ENCODE results near the gene MARK2. TPM values are rescaled to one million over a fixed set of nuclear protein-coding genes. Genes with fewer than 3 reads are reported as not detected.

MARK2 gene
- polyA plus RNA-seq, result 18.6 to 35.2 TPM (median 20.8 TPM) in 3 replicates
- polyA plus RNA-seq (2011; ENCODE audit: low read depth), result 27.1 TPM
- polyA plus RNA-seq (2011; cell fraction: cytosol; rRNA removed), result 24.1 and 28.4 TPM in 2 replicates
- 39.0 and 42.8 TPM in 2 replicates for polyA plus RNA-seq (2011; cell fraction: nucleus; rRNA removed)
- 21.5 and 31.4 TPM in 2 replicates for polyA plus RNA-seq (2012; ENCODE audit: low replicate concordance)
- polyA minus RNA-seq, result 26.5 to 45.0 TPM (median 29.9 TPM) in 3 replicates
- polyA minus RNA-seq (2011; cell fraction: cytosol; rRNA and poly(A)+ RNA removed), result 51.0 TPM
- polyA minus RNA-seq (2011; cell fraction: nucleus; rRNA and poly(A)+ RNA removed), result 37.9 and 42.1 TPM in 2 replicates

- FAIRE-seq (peak; percentile 57), DNase-seq (ENCODE audit: low read depth, low spot score) (peak; percentile 82)
- no peaks in the 10 kb centered on the region for H3K9me3 ChIP-seq (ENCODE audit: control insufficient read depth, low read depth, low read length)
- dilution Hi-C loops (cut with MboI; ENCODE audit: extremely low pct_ligation_motif_present, low sequenced_read_pairs), result no loop called here
- H3K4me3 ChIP-seq (ENCODE audit: control insufficient read depth in 2 of 3, extremely low read depth in 1 of 3, insufficient read depth in 2 of 3, low read depth in 1 of 3, low read length in 3 of 3), result peak within 1 kb of the TSS; percentile 64 to 94 (median 94)
- H4K20me1 ChIP-seq (ENCODE audit: control insufficient read depth, extremely low read depth, insufficient read depth, low read length), result peaks cover 20% of the 10 kb centered on the region
- H3K4me2 ChIP-seq (ENCODE audit: control insufficient read depth, extremely low read depth, insufficient read depth, low read depth, low read length), result peak within 1 kb of the TSS; percentile 95
- peak within 1 kb of the TSS; percentile 89 for H3K9ac ChIP-seq (ENCODE audit: control insufficient read depth, extremely low read depth, insufficient read depth, low read length)
- peaks cover 47% of the 10 kb centered on the region for H3K79me2 ChIP-seq (ENCODE audit: control insufficient read depth, insufficient read depth, low read length)
- H3K27me3 ChIP-seq (ENCODE audit: control insufficient read depth, extremely low read depth, insufficient read depth, low read length), result no peaks in the 10 kb centered on the region
- peaks cover 33% of the 10 kb centered on the region for H3K4me1 ChIP-seq (ENCODE audit: control insufficient read depth, extremely low read depth, insufficient read depth, low read length)
- peak within 1 kb of the TSS; percentile 52 for H2AFZ ChIP-seq (ENCODE audit: control insufficient read depth, low read length)
- peaks cover 4% of the 10 kb centered on the region for H3K9me1 ChIP-seq (ENCODE audit: control insufficient read depth, extremely low read depth, insufficient read depth, low read length)
- H3K27ac ChIP-seq (ENCODE audit: control insufficient read depth, insufficient read depth, low read length), result peak within 1 kb of the TSS; percentile 63
- H3K36me3 ChIP-seq (ENCODE audit: control insufficient read depth in 2 of 2, extremely low read depth in 1 of 2, insufficient read depth in 2 of 2, low read length in 2 of 2), result peaks cover 4 to 14% of the 10 kb centered on the region in 2 experiments
- TF ChIP-seq CTCF (optimal IDR thresholded peaks at IDR 0.05 in 1 of 3, IDR thresholded peaks at IDR 0.05 in 1 of 3, conservative IDR thresholded peaks at IDR 0.05 in 1 of 3; ENCODE audit: extremely low read depth in 1 of 3, insufficient read depth in 2 of 3, low read length in 3 of 3) (peak in 1 of 3 experiments; percentile 2), EZH2 (IDR thresholded peaks at IDR 0.05; ENCODE audit: low read length) (no peak)
Observed at GRCh38 chr11:63838678-63839507, at the start of gene MARK2. MARK2 (plus strand) TSS chr11:63839110; CDS start chr11:63839507, 397 bp downstream.

GRCh38 chr11:63791495-63792167 lies 47.3 kb upstream of the MARK2 start:
- no peaks in the 10 kb centered on the region for H3K4me1 ChIP-seq (ENCODE audit: control insufficient read depth, extremely low read depth, insufficient read depth, low read length)
- H4K20me1 ChIP-seq (ENCODE audit: control insufficient read depth, extremely low read depth, insufficient read depth, low read length), result no peaks in the 10 kb centered on the region
- no peak overlapping the region for H3K4me2 ChIP-seq (ENCODE audit: control insufficient read depth, extremely low read depth, insufficient read depth, low read depth, low read length)
- no peaks in the 10 kb centered on the region for H3K9me1 ChIP-seq (ENCODE audit: control insufficient read depth, extremely low read depth, insufficient read depth, low read length)
- no peaks in the 10 kb centered on the region for H3K79me2 ChIP-seq (ENCODE audit: control insufficient read depth, insufficient read depth, low read length)
- no peaks in the 10 kb centered on the region for H3K27me3 ChIP-seq (ENCODE audit: control insufficient read depth, extremely low read depth, insufficient read depth, low read length)
- TF ChIP-seq CTCF (optimal IDR thresholded peaks at IDR 0.05 in 1 of 3, IDR thresholded peaks at IDR 0.05 in 1 of 3, conservative IDR thresholded peaks at IDR 0.05 in 1 of 3; ENCODE audit: extremely low read depth in 1 of 3, insufficient read depth in 2 of 3, low read length in 3 of 3), result no peak
- TF ChIP-seq EZH2 (IDR thresholded peaks at IDR 0.05; ENCODE audit: low read length), result no peak
- H3K36me3 ChIP-seq (ENCODE audit: control insufficient read depth in 2 of 2, extremely low read depth in 1 of 2, insufficient read depth in 2 of 2, low read length in 2 of 2), result no peaks in the 10 kb centered on the region
- H3K9me3 ChIP-seq (ENCODE audit: control insufficient read depth, low read depth, low read length), result peaks cover 3% of the 10 kb centered on the region
- DNase-seq (ENCODE audit: low read depth, low spot score) (no peak), FAIRE-seq (no peak)
- no peak overlapping the region for H2AFZ ChIP-seq (ENCODE audit: control insufficient read depth, low read length)
- no peak overlapping the region for H3K9ac ChIP-seq (ENCODE audit: control insufficient read depth, extremely low read depth, insufficient read depth, low read length)
- dilution Hi-C loops (cut with MboI; ENCODE audit: extremely low pct_ligation_motif_present, low sequenced_read_pairs), result no loop called here
- H3K4me3 ChIP-seq (ENCODE audit: control insufficient read depth in 2 of 3, extremely low read depth in 1 of 3, insufficient read depth in 2 of 3, low read depth in 1 of 3, low read length in 3 of 3), result no peak overlapping the region
- H3K27ac ChIP-seq (ENCODE audit: control insufficient read depth, insufficient read depth, low read length), result no peak overlapping the region

Measured in keratinocyte (primary cell).